Activated naive CD8-positive, alpha-beta T cell treated with anti-CD3 and anti-CD28 coated beads for 36 hours (primary cell): ENCODE measurements around the gene MMP3. TPM values are rescaled to one million over a fixed set of nuclear protein-coding genes. Genes with fewer than 3 reads are reported as not detected.
"Not testable (repeated sequence)": the region's sequence is repeated elsewhere in the genome, so short reads cannot be mapped to it uniquely, and the experiment has no call there.

ENCODE experiments used
- DNase-seq: peaks from one replicate; pipeline ENCODE4 v3.0.0; 2021
- H3K27ac Mint-ChIP-seq: one replicate; pipeline ENCODE4 v1.8.0; 2022; ENCODE audit warnings: mild to moderate bottlenecking, moderate library complexity, mixed read lengths
- H3K27me3 Mint-ChIP-seq: one replicate; pipeline ENCODE4 v1.8.0; 2022; ENCODE audit warnings: mild to moderate bottlenecking, mixed read lengths
- H3K36me3 Mint-ChIP-seq: one replicate; pipeline ENCODE4 v1.8.0; 2021; ENCODE audit warnings: mild to moderate bottlenecking, mixed read lengths
- H3K4me1 Mint-ChIP-seq: one replicate; pipeline ENCODE4 v1.8.0; 2021; ENCODE audit warnings: mixed read lengths
- H3K4me3 Mint-ChIP-seq: one replicate; pipeline ENCODE4 v1.8.0; 2022; ENCODE audit warnings: mild to moderate bottlenecking, moderate library complexity, mixed read lengths
- H3K9me3 Mint-ChIP-seq: one replicate; pipeline ENCODE4 v1.8.0; 2022; ENCODE audit warnings: mixed read lengths
- total RNA-seq, 2 experiments: library from RNA; stranded (reverse); gene quantifications; one replicate each; pipeline ENCODE4 v1.2.3, GENCODE V29; 2021

The MMP3 gene
- not detected for total RNA-seq

DNA sequence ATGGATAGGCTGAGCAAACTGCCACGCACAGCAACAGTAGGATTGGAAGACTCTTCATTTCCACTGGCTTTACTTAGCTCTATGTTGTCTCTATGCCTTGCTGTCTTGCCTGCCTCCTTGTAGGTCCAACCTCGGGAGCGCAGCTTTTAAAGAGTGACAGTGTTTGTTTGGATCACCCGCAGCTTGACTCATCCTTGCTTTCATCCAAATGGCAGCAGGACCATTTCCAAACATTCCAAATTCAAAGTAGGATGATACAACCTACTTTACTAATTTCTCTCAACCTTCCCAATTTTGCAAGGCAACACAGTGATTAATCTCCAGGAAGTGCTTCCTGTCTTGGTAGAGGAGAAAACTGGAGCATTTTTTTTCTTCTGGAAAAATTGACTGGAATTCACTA lies at the start of gene MMP3:
MMP3 (minus strand) TSS at position 121 of the 400 bp plus-strand sequence; CDS start at position 58, 63 bp downstream.
- Mint-ChIP-seq H3K4me3 (no peak within 1 kb of the TSS), H3K9me3 (no peaks in the 10 kb centered on the region)

DNA sequence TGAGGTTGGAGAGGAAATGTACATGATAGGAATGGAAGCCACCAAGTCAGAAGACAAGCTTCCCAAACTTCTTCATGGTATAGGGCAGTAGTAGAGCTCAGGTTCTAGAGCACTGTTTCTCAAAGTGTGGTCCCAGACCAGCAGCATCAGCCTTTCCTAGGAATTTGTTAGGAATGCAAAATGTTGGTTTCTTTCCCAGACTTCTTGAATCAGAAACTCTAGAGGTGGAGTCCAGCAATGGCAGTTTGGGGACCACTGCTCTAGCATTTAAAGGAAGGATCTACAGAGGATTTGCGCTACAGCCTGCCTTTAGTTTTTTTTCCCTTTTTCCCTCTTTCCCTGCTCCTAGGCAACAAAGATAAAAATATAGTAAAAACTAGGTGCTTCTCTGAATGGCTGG lies 48.3 kb upstream of the MMP3 start:
- no peak for DNase-seq
- H3K36me3 Mint-ChIP-seq, result no peaks in the 10 kb centered on the region
- no peak overlapping the region for H3K27ac Mint-ChIP-seq
- no peaks in the 10 kb centered on the region for H3K4me1 Mint-ChIP-seq
- no peak overlapping the region for H3K4me3 Mint-ChIP-seq
- peaks cover 9% of the 10 kb centered on the region for H3K27me3 Mint-ChIP-seq
- H3K9me3 Mint-ChIP-seq, result peaks cover 6% of the 10 kb centered on the region

More for the DNA sequence above, at the start of gene MMP3:
- no peak for DNase-seq
- Mint-ChIP-seq H3K36me3 (no peaks in the 10 kb centered on the region), H3K4me1 (no peaks in the 10 kb centered on the region), H3K27ac (no peak within 1 kb of the TSS), H3K27me3 (peaks cover 9% of the 10 kb centered on the region)

DNA sequence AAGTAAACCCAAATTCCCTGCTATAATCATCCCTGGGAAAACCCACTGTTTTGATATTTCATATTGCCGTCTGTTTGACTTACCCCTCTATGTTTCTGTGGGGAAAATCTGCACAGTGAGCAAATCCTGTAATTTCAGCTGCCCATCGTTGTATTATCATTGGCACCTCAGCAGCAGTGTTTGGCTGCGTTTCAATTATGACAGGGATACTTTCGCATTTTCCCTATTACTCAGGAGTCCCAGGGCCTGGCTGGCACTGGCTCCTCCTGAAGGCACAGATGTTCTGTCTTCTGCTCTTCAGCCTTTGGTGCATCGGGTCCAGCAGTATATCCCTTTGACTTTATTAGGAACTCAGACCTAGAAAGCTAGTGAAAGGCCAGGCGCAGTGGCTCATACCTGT lies 43.6 kb upstream of the MMP3 start:
- Mint-ChIP-seq H3K4me3 (no peak overlapping the region), H3K27me3 (no peaks in the 10 kb centered on the region), H3K9me3 (no peaks in the 10 kb centered on the region), H3K27ac (no peak overlapping the region), H3K36me3 (no peaks in the 10 kb centered on the region), H3K4me1 (no peaks in the 10 kb centered on the region)
- no peak for DNase-seq

DNA sequence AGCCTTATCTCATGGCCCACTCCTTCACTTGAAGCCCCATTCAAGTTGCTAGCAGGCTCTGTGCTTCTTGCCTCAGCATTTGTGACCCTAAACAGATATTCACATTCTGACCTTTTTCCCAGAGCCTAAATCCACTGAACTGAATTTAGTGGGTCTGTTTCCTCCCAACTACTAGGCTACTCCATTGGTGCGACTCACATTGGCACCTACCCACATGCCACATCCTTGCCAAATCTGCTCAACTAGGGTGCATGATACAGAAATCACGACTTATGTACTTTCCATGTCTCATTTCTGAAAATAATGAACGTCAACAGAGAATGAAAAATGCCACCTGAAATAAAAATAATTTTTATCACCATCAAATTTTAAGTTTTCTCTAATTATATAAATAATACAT lies 39.7 kb upstream of the MMP3 start:
- DNase-seq, result no peak
- Mint-ChIP-seq H3K27me3 (peaks cover 3% of the 10 kb centered on the region), H3K27ac (no peak overlapping the region), H3K36me3 (no peaks in the 10 kb centered on the region), H3K9me3 (no peaks in the 10 kb centered on the region), H3K4me1 (no peaks in the 10 kb centered on the region), H3K4me3 (no peak overlapping the region)

DNA sequence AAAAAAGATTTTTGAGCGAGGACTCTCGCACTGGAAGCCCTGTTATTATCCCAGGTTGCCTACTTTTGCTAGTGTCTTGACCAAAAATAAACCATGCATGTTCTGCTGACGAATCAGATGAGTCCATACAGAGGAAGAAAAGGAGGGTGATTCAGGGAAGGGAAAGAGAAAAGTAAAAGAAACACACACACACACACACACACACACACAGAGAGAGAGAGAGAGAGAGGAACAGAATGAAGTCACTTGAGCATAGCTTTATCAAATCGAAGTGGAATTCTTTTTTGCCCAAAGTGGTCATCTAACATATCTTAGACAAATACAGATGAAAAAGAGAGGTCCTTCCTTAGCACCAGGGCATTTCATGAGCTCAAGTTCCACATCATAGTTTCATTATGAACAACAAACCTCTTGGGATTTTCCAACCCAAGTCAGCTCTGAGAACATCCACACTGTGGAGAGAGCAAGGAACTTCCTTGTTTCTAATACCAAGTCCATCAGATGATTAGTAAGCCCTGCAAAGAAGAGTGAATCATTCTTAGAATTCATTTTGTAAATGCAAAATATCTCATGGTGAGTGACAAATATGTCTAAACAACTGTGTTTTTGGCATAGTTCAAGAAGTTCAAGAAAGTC lies 39.1 kb upstream of the MMP3 start:
- Mint-ChIP-seq H3K36me3 (no peaks in the 10 kb centered on the region), H3K4me1 (no peaks in the 10 kb centered on the region), H3K4me3 (no peak overlapping the region), H3K27me3 (peaks cover 3% of the 10 kb centered on the region), H3K9me3 (no peaks in the 10 kb centered on the region), H3K27ac (no peak overlapping the region)
- DNase-seq, result no peak

DNA sequence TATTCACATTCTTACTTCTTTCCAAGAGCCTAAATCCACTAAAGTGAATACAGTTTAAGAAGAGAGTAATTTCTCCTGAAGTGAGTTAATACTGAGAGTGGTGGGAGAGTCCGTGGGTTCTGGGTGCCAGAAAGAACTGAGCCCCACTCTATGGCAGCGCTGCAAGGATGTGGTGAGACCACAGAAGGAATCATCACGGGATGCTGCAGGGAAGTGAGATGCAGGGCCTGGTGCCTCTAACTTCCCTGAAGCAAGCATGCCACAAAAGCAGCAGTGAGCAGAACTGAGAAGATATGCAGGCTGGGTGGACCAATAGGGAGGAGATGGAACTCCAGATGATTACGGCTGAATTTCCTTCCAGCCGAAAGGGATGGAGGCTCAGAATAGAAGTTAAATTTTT lies 36.4 kb upstream of the MMP3 start:
- Mint-ChIP-seq H3K9me3 (no peaks in the 10 kb centered on the region), H3K36me3 (no peaks in the 10 kb centered on the region), H3K4me1 (no peaks in the 10 kb centered on the region), H3K4me3 (no peak overlapping the region), H3K27me3 (peaks cover 3% of the 10 kb centered on the region), H3K27ac (no peak overlapping the region)
- DNase-seq, result no peak

DNA sequence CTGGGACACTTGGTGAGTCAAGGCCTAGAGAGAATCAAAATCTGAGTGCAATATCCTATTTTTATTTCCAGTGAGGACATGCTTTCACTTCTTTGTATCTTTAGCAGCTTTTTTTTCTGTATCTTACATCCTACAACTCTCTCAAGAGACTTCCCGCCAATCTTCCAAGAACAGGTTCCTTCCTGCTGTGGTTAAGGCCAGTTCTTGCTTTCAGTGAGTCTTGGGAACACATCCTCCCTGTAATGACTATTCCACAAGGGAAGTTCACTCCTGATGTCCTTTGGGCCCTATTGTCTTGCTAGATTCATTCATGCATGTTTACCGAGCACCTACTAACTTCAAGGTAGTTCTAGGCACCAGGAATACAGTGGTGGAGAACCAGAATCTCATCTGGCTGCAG lies 35.2 kb upstream of the MMP3 start:
- Mint-ChIP-seq H3K9me3 (no peaks in the 10 kb centered on the region), H3K27ac (no peak overlapping the region), H3K27me3 (peaks cover 3% of the 10 kb centered on the region), H3K36me3 (no peaks in the 10 kb centered on the region), H3K4me3 (no peak overlapping the region), H3K4me1 (no peaks in the 10 kb centered on the region)
- DNase-seq, result no peak

DNA sequence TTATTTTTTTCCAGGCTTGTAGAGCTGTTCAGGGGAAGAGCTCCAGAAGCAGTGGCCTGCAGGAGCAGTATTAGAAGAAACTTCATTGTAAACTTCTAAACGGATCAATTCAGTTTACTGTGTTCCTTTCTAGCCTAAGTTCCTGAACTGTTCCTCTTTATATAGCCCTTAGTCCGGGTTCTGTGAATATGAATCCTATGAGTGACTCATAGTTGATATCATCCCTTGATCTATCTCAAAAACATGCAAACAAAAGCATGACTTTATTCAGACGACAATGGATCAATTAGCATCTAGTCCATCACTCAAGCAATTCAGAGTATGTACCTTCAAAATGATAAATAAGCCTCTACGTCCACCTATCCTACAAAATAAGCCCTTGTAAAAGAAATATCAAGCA lies 31.4 kb upstream of the MMP3 start, which contains the start of gene MMP12:
MMP12 (minus strand) TSS at position 131 of the 400 bp plus-strand sequence; CDS start at position 86, 45 bp downstream.
- Mint-ChIP-seq H3K9me3 (no peaks in the 10 kb centered on the region), H3K4me3 (no peak within 1 kb of the TSS), H3K4me1 (no peaks in the 10 kb centered on the region), H3K27ac (no peak within 1 kb of the TSS), H3K27me3 (peaks cover 8% of the 10 kb centered on the region), H3K36me3 (no peaks in the 10 kb centered on the region)
- DNase-seq, result no peak

DNA sequence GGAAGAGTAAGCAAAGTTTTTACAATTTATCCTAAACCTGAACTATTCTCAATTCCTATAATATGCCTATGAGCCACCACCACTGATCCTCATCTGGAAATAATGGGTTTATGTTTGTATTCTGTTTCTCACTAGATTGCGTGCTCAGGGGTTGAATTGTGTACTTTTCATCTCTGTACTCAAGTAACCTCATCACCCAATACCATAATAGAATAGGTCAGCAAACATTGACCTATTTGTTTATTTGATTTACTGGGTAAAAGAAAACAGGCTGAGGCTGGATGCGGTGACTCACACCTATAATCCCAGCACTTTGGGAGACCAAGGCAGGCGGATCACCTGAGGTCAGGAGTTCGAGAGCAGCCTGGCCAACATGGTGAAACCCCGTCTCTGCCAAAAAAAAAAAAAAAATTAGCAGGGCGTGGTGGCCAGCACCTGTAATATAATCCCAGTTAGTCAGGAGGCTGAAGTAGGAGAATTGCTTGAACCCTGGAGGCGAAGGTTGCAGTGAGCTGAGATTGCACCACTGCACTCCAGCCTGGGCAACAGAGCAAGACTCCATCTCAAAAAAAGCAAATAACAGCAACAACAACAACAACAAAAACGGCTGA lies 26.1 kb upstream of the MMP3 start:
- not testable (repeated sequence) for H3K4me1 Mint-ChIP-seq, DNase-seq, H3K36me3 Mint-ChIP-seq, H3K9me3 Mint-ChIP-seq, H3K4me3 Mint-ChIP-seq, H3K27ac Mint-ChIP-seq
- H3K27me3 Mint-ChIP-seq, result peaks cover 17% of the 10 kb centered on the region

DNA sequence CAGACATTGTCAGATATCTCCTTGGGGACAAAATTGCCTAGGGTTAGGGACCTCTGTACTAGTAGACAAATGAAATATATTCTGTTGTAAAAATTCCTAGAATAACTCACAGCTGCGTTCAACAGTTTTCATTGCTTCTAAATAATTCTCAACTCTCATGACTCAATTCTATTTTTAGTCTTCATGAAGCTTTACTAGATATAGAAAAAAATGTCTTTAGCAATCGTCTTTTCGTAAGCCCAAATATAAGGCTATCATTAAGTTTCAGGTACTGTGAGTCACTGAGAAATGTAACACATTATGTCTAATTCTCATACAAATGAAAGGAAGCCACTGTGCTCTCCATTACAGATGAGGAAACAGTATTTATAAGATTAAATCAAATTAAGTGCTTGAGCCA lies 24.9 kb upstream of the MMP3 start:
- H3K4me3 Mint-ChIP-seq, result no peak overlapping the region
- no peaks in the 10 kb centered on the region for H3K4me1 Mint-ChIP-seq
- peaks cover 17% of the 10 kb centered on the region for H3K27me3 Mint-ChIP-seq
- H3K9me3 Mint-ChIP-seq, result no peaks in the 10 kb centered on the region
- H3K36me3 Mint-ChIP-seq, result no peaks in the 10 kb centered on the region
- DNase-seq, result no peak
- H3K27ac Mint-ChIP-seq, result no peak overlapping the region

DNA sequence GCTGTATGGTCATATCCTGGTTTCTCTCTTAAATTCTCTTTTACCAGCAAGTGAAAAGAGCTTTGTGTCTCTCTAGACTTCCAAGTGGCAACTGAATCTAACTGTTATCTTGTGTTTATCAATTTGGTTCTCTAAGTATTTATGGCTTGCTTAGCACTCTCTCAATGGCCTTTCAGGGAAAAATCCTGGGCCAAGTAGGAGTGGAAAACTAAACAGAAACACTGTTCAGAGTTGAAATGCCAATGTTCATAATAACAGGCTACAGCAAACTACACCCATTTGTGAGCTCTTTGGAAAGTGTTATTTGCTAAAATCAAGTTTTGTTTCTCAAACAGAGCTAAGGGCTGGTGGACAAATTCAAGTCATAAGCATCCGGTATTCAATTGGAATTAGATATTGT lies 21.3 kb upstream of the MMP3 start:
- Mint-ChIP-seq H3K4me1 (no peaks in the 10 kb centered on the region), H3K9me3 (no peaks in the 10 kb centered on the region)

DNA sequence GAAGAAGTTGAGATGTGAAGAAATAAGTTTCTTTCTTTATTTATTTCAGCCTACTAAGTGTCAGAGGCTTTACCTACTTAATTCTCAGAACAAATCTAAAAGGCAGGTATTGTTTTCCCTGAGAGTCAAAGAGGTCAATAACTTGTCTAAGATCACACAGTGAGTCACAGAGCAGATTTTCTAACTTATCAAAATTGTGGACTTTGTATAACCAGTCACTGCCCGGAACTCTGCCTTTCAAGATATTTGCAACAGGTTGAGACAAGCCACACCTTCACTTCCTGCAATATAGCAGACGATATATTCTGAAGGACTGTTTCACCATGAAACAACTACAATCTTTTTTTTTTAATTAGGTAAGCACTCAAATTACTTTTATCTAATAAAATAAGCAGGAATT lies 10.5 kb upstream of the MMP3 start:
- DNase-seq, result no peak
- H3K4me1 Mint-ChIP-seq, result no peaks in the 10 kb centered on the region
- peaks cover 17% of the 10 kb centered on the region for H3K27me3 Mint-ChIP-seq
- no peaks in the 10 kb centered on the region for H3K9me3 Mint-ChIP-seq
- H3K36me3 Mint-ChIP-seq, result no peaks in the 10 kb centered on the region
- no peak overlapping the region for H3K27ac Mint-ChIP-seq
- no peak overlapping the region for H3K4me3 Mint-ChIP-seq

More for the DNA sequence above, 21.3 kb upstream of the MMP3 start:
- Mint-ChIP-seq H3K27ac (no peak overlapping the region), H3K4me3 (no peak overlapping the region), H3K27me3 (peaks cover 11% of the 10 kb centered on the region), H3K36me3 (no peaks in the 10 kb centered on the region)
- DNase-seq, result no peak

DNA sequence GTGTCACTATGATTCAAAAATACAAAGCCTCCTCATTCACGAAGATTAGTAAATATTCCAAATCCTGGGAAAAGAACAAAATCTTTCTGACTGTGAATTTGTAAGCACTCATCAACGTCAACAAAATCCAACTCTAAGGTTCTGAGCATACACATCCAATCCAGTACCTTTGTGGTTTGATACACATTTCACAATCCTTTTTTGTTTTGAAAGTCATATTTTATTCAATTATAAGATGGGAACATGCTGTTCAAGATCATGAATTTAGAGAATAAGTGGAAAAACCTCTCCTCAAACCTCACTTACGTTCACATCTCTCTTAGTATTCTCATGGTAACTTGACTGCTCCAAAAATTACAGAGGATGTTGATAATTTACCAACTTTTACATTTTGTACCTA lies 9.6 kb upstream of the MMP3 start:
- no peaks in the 10 kb centered on the region for H3K4me1 Mint-ChIP-seq

DNA sequence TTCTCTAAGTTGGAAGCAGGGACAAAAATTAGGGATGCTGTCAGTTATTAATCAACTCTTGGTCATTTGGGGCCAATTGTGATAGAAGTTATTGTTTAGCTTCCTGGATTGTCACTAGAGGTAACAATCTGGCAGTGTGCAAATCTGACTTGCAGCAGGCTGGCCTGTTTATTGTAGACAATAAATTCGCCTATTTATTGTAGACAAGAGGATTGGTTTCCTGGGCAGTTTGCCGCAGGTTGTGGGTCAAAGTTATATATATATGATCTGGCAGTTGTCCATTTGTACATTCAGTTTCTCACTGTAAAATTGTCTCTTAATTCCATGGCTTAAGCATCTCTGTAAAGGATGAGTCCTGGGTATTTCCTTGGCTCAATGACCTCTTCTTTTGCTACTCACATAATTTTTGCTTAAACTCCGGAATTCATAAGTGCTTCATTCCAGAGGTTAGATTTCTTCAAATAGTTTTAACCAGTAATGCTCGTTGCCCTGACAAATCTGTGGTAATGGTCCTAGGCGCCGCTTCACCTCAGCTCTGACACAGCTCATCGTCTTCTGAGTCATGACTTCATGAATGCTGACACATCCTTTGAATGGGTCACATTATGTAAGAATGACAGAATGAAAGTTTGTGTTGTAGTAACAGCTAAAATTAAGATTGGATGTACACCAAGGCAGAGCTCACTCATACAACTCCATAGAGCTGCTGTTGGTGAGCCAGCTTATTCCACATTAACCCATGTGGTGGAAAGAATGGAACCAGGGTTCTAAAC lies 7.8 kb upstream of the MMP3 start:
- Mint-ChIP-seq H3K36me3 (no peaks in the 10 kb centered on the region), H3K27ac (no peak overlapping the region), H3K4me3 (no peak overlapping the region), H3K4me1 (no peaks in the 10 kb centered on the region), H3K27me3 (peaks cover 22% of the 10 kb centered on the region), H3K9me3 (no peaks in the 10 kb centered on the region)
- DNase-seq, result no peak

More for the DNA sequence above, 9.6 kb upstream of the MMP3 start:
- DNase-seq, result no peak
- H3K4me3 Mint-ChIP-seq, result no peak overlapping the region
- H3K27ac Mint-ChIP-seq, result no peak overlapping the region
- H3K36me3 Mint-ChIP-seq, result no peaks in the 10 kb centered on the region
- H3K9me3 Mint-ChIP-seq, result no peaks in the 10 kb centered on the region
- peaks cover 22% of the 10 kb centered on the region for H3K27me3 Mint-ChIP-seq

DNA sequence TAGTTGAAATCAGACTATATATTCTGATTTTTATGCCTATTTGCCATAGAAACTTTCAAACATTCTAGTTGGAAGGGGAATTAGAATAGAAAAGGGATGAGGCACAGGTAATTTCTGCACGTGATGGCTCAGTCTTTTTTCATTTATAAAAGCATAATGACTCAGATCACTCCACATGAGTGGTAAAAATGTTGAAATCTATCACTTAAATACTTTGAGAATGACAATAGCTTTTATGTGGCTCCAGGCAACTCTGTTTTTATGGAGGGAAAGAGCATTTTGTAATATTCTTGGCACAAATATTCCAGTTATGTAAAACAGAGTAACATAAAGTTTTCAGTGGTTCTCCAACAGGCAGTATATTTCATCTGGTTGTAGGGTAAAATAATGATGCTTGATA lies 5.9 kb upstream of the MMP3 start:
- no peak overlapping the region for H3K4me3 Mint-ChIP-seq
- no peaks in the 10 kb centered on the region for H3K36me3 Mint-ChIP-seq
- H3K9me3 Mint-ChIP-seq, result no peaks in the 10 kb centered on the region
- peaks cover 25% of the 10 kb centered on the region for H3K27me3 Mint-ChIP-seq
- H3K27ac Mint-ChIP-seq, result no peak overlapping the region
- H3K4me1 Mint-ChIP-seq, result no peaks in the 10 kb centered on the region
- no peak for DNase-seq
